OCI-LY7 (cell line): Measurements from ENCODE around the gene SLC9C2. TPM values are rescaled to one million over a fixed set of nuclear protein-coding genes. Genes with fewer than 3 reads are reported as not detected.

Experiments
- BruUV-seq: library from RNA; stranded (reverse); fragments of 400-500 nt; replicated peaks from 2 replicates; lab custom pipeline; 2021; lab: Mats Ljungman, UMichigan
- CTCF ChIA-PET: fragments of 300-600 bp; sonication (Branson Sonifier 250); formaldehyde crosslinking; loops from one replicate; lab custom pipeline; 2022; ENCODE audit warnings: antibody characterized with exemption; ENCODE audit not compliant: unreplicated experiment; lab: Charles Lee
- POLR2A ChIA-PET: fragments of 300-600 bp; sonication (Branson Sonifier 250); formaldehyde crosslinking; loops from one replicate; lab custom pipeline; 2022; ENCODE audit warnings: antibody characterized with exemption; lab: Charles Lee
- DNase-seq: peaks from one replicate; pipeline ENCODE4 v3.0.0-alpha.2; 2015; ENCODE audit warnings: low spot score
- H2AFZ ChIP-seq: fragments of 200-600 bp; sonication (generic), shearing (Covaris generic); 2 replicates; pipeline ENCODE4 v1.6.1; 2014; ENCODE audit warnings: mild to moderate bottlenecking, antibody characterized with exemption, low read length, moderate library complexity
- H3K27ac ChIP-seq: fragments of 200-600 bp; sonication (generic); 2 replicates; pipeline ENCODE4 v1.5.1; 2014; ENCODE audit warnings: mixed run types, low read depth, mild to moderate bottlenecking, moderate library complexity, low read length, inconsistent platforms; ENCODE audit not compliant: poor library complexity, severe bottlenecking
- H3K36me3 ChIP-seq: fragments of 200-600 bp; sonication (generic); 2 replicates; pipeline ENCODE4 v1.6.1; 2014; ENCODE audit warnings: mild to moderate bottlenecking, antibody characterized with exemption, low read length, moderate library complexity, mixed read lengths; ENCODE audit not compliant: insufficient read depth
- H3K4me1 ChIP-seq: fragments of 200-600 bp; sonication (generic); 2 replicates; pipeline ENCODE4 v1.5.1; 2014; ENCODE audit warnings: mild to moderate bottlenecking, low read length; ENCODE audit not compliant: insufficient read depth, poor library complexity, severe bottlenecking
- H3K4me2 ChIP-seq: fragments of 200-600 bp; sonication (generic); 2 replicates; pipeline ENCODE4 v1.6.1; 2014; ENCODE audit warnings: mild to moderate bottlenecking, low read length
- H3K4me3 ChIP-seq: fragments of 200-600 bp; sonication (generic); 2 replicates; pipeline ENCODE4 v1.5.1; 2014; ENCODE audit warnings: mild to moderate bottlenecking, low read depth, low read length; ENCODE audit not compliant: poor library complexity, severe bottlenecking
- H3K79me2 ChIP-seq: fragments of 200-600 bp; sonication (generic); 2 replicates; pipeline ENCODE4 v1.6.1; 2016; ENCODE audit warnings: low read depth, mild to moderate bottlenecking, low read length, moderate library complexity, mixed read lengths; ENCODE audit not compliant: insufficient read depth
- H3K9me2 ChIP-seq: fragments of 200-600 bp; sonication (generic); 2 replicates; pipeline ENCODE4 v1.6.1; 2016; ENCODE audit warnings: mild to moderate bottlenecking, low read length, mixed read lengths; ENCODE audit not compliant: insufficient read depth
- H3K9me3 ChIP-seq: fragments of 200-600 bp; sonication (generic); 2 replicates; pipeline ENCODE4 v1.6.1; 2014; ENCODE audit warnings: mild to moderate bottlenecking, mixed run types, low read length, mixed read lengths
- H4K20me1 ChIP-seq: fragments of 200-600 bp; sonication (generic); 2 replicates; pipeline ENCODE4 v1.6.1; 2014; ENCODE audit warnings: mild to moderate bottlenecking, antibody characterized with exemption, low read length, moderate library complexity, mixed read lengths; ENCODE audit not compliant: insufficient read depth
- EZH2phosphoT487 ChIP-seq: fragments of 200-600 bp; sonication (generic); IDR thresholded peaks from 2 replicates; pipeline ENCODE4 v1.6.1; 2018; ENCODE audit warnings: low read depth, borderline replicate concordance, mild to moderate bottlenecking, mixed run types, antibody characterized with exemption, low read length, moderate library complexity, mixed read lengths
- intact Hi-C: fragments of 100-400 bp; cut with micrococcal nuclease; formaldehyde crosslinking; loops from one replicate; pipeline ENCODE4 v1.10.0; 2022; ENCODE audit not compliant: unreplicated experiment
- total RNA-seq, 2 experiments: library from RNA; depleted of rRNA in 1 of 2; stranded (reverse); fragments of >200 nt in 1 of 2; shearing (Covaris generic) in 1 of 2; gene quantifications; 2 replicates each; pipeline ENCODE4 v1.2.3, GENCODE V29; 2014 to 2022
- TF ChIP-seq, protein P1 (sequence below): fragments of 200-600 bp; sonication (generic); conservative IDR thresholded peaks from 2 replicates; pipeline ENCODE4 v1.5.1; 2014; ENCODE audit warnings: mild to moderate bottlenecking, antibody characterized with exemption, low read length, moderate library complexity, mixed read lengths

The SLC9C2 gene
- total RNA-seq, 2 experiments from 2014 or later = not detected

DNA sequence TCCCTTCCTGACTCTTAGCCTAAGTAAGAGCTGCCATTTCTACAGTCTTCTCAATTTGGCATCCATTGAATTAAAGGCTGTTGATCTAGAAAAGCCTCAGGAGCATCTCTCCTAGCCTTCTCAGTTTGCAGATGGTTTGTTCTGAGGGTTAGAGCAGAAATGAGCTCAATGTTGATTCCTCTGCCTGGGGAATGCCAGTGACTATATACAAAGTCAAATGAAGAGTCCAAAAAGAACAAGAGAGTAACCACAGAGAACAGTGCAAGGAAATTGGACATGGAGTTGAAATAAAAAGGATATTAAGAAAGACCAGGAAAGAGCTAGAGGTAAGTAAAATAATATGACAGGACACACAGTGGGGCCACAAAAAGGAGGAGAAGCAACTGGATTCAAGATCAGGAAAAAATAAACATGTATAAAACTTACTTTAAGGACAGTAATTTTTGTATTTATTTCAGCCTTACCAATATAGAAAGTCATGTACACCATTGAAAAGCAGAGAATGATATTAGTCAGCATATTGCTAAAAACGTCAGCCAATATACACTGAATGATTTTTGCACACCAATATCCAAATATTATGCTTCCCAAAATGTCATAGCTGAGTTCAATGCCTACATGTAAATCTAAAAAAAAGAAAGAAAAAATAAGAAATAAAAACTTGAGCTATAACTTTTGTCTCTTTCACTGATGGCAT, 21.3 kb downstream of the SLC9C2 start:
- POLR2A ChIA-PET = interaction anchor here (0.8 to 0.9 kb wide), 2 partner anchors 19 to 435 kb away, joined by 3 read pairs; no protein-coding TSS in a partner anchor
- no peaks in the 10 kb centered on the region for H3K4me1 ChIP-seq
- no TSS peak for BruUV-seq
- no peaks in the 10 kb centered on the region for H3K9me3 ChIP-seq
- no peak overlapping the region for H3K4me2 ChIP-seq
- no peaks in the 10 kb centered on the region for H4K20me1 ChIP-seq
- no peaks in the 10 kb centered on the region for H3K79me2 ChIP-seq
- H2AFZ ChIP-seq = no peak overlapping the region
- DNase-seq = no peak
- H3K36me3 ChIP-seq = no peaks in the 10 kb centered on the region
- TF ChIP-seq EZH2phosphoT487 = no peak
- TF ChIP-seq, protein P1, sequence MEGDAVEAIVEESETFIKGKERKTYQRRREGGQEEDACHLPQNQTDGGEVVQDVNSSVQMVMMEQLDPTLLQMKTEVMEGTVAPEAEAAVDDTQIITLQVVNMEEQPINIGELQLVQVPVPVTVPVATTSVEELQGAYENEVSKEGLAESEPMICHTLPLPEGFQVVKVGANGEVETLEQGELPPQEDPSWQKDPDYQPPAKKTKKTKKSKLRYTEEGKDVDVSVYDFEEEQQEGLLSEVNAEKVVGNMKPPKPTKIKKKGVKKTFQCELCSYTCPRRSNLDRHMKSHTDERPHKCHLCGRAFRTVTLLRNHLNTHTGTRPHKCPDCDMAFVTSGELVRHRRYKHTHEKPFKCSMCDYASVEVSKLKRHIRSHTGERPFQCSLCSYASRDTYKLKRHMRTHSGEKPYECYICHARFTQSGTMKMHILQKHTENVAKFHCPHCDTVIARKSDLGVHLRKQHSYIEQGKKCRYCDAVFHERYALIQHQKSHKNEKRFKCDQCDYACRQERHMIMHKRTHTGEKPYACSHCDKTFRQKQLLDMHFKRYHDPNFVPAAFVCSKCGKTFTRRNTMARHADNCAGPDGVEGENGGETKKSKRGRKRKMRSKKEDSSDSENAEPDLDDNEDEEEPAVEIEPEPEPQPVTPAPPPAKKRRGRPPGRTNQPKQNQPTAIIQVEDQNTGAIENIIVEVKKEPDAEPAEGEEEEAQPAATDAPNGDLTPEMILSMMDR = no peak
- H3K4me3 ChIP-seq = no peak overlapping the region
- CTCF ChIA-PET = no interaction called here
- intact Hi-C loops = no loop called here
- H3K27ac ChIP-seq = no peak overlapping the region
- no peaks in the 10 kb centered on the region for H3K9me2 ChIP-seq

DNA sequence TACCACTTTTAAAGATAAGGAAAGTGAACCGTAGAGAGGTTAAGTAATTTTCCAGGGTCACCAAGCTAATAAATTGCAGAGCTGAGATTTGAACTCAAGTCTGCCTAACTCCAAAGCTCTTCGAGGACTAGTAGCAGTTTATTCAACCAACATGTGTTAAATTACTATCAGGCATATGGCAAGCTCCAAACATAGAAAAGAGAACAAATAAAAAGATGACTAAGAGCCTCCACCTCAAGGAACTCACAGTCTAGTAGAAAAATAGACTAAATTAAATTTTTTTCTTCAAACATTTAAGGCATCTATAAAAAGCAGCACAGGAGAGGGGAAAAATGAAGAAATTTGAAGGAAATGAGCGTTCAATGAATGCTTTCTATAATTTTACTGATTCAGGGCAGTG, 22.2 kb downstream of the SLC9C2 start:
- no peak for TF ChIP-seq EZH2phosphoT487
- TF ChIP-seq, protein P1 = no peak
- CTCF ChIA-PET = no interaction called here
- no TSS peak for BruUV-seq
- Histone ChIP-seq H3K9me3 (no peaks in the 10 kb centered on the region), H2AFZ (no peak overlapping the region), H4K20me1 (no peaks in the 10 kb centered on the region), H3K9me2 (no peaks in the 10 kb centered on the region), H3K4me2 (no peak overlapping the region), H3K36me3 (no peaks in the 10 kb centered on the region), H3K79me2 (no peaks in the 10 kb centered on the region), H3K27ac (no peak overlapping the region), H3K4me1 (no peaks in the 10 kb centered on the region), H3K4me3 (no peak overlapping the region)
- intact Hi-C loops = no loop called here
- POLR2A ChIA-PET = interaction anchor here (0.8 kb wide), 1 partner anchor 435 kb away, joined by 3 read pairs; no protein-coding TSS in a partner anchor
- DNase-seq = no peak

DNA sequence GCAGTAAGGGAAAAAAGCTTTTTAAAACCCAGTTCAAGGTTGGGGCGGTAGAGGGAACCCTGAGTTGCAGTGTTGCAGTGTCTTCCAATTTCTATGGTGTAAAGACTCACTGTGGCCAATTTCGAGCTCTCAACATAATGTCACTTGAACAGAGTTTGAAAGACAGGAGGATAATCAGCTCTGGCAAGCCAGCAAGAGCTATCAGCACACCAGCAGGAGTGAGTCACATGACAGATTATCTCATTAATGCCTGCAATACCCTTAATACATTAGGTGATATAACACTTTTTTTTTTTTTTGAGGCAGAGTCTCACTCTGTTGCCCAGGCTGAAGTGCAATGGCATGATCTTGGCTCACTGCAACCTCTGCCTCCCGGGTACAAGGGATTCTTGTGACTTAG, 22.8 kb downstream of the SLC9C2 start:
- no peaks in the 10 kb centered on the region for H3K9me3 ChIP-seq
- H3K9me2 ChIP-seq = no peaks in the 10 kb centered on the region
- H2AFZ ChIP-seq = no peak overlapping the region
- H3K27ac ChIP-seq = no peak overlapping the region
- no peaks in the 10 kb centered on the region for H3K4me1 ChIP-seq
- ChIA-PET POLR2A (interaction anchor here (1.1 to 1.2 kb wide), 2 partner anchors 9 to 372 kb away, joined by 3 read pairs; no protein-coding TSS in a partner anchor), CTCF (no interaction called here)
- TF ChIP-seq, protein P1 = no peak
- TF ChIP-seq EZH2phosphoT487 = no peak
- no peaks in the 10 kb centered on the region for H3K79me2 ChIP-seq
- H3K36me3 ChIP-seq = no peaks in the 10 kb centered on the region
- H4K20me1 ChIP-seq = no peaks in the 10 kb centered on the region
- intact Hi-C loops = no loop called here
- BruUV-seq = no TSS peak
- no peak overlapping the region for H3K4me2 ChIP-seq
- no peak overlapping the region for H3K4me3 ChIP-seq
- no peak for DNase-seq
